Loucy (cell line): ENCODE data around the gene CALHM2.
A peak's percentile ranks its signal among the peaks of the same experiment; 100 is the strongest.

Source experiments
- H2AFZ ChIP-seq: fragments of 200-600 bp; sonication (generic); 2 replicates; pipeline ENCODE4 v1.6.0; 2016; ENCODE audit warnings: antibody characterized with exemption, mild to moderate bottlenecking, low read length, moderate library complexity
- H3F3A ChIP-seq: fragments of 200-600 bp; 2 replicates; pipeline ENCODE4 v1.6.0; 2016; ENCODE audit warnings: antibody characterized with exemption, low read depth, mild to moderate bottlenecking
- H3K27me3 ChIP-seq: fragments of 200-600 bp; sonication (generic); 2 replicates; pipeline ENCODE4 v1.6.1; 2014; ENCODE audit warnings: low read length, mild to moderate bottlenecking; ENCODE audit not compliant: insufficient read depth, poor library complexity, severe bottlenecking
- H3K36me3 ChIP-seq: fragments of 200-600 bp; sonication (generic); 2 replicates; pipeline ENCODE4 v1.6.1; 2016; ENCODE audit warnings: low read length; ENCODE audit not compliant: insufficient read depth
- H3K4me1 ChIP-seq: fragments of 200-600 bp; sonication (generic); 2 replicates; pipeline ENCODE4 v1.5.1; 2014; ENCODE audit warnings: low read length, mild to moderate bottlenecking; ENCODE audit not compliant: insufficient read depth, poor library complexity, severe bottlenecking
- H3K4me2 ChIP-seq: fragments of 200-600 bp; sonication (generic); 2 replicates; pipeline ENCODE4 v1.6.0; 2014; ENCODE audit warnings: antibody characterized with exemption, low read length, low read depth, mild to moderate bottlenecking; ENCODE audit not compliant: poor library complexity, severe bottlenecking
- H3K4me3 ChIP-seq: fragments of 200-600 bp; sonication (generic); 2 replicates; pipeline ENCODE4 v1.5.1; 2014; ENCODE audit warnings: low read length, mild to moderate bottlenecking, mixed read lengths; ENCODE audit not compliant: poor library complexity, severe bottlenecking
- H3K79me2 ChIP-seq: fragments of 200-600 bp; sonication (generic); 2 replicates; pipeline ENCODE4 v1.6.1; 2014; ENCODE audit warnings: low read length; ENCODE audit not compliant: insufficient read depth
- H3K9ac ChIP-seq: fragments of 200-600 bp; sonication (generic); 2 replicates; pipeline ENCODE4 v1.6.0; 2014; ENCODE audit warnings: mild to moderate bottlenecking, low read depth, low read length, moderate library complexity; ENCODE audit not compliant: poor library complexity, severe bottlenecking
- H3K9me2 ChIP-seq: fragments of 200-600 bp; sonication (generic); replicated peaks from 2 replicates; pipeline ENCODE4 v1.6.1; 2016; ENCODE audit warnings: low read depth, low read length, mixed read lengths
- H3K9me3 ChIP-seq: fragments of 200-600 bp; sonication (generic); 2 replicates; pipeline ENCODE4 v1.6.1; 2014; ENCODE audit warnings: mild to moderate bottlenecking, antibody characterized with exemption, low read length, low read depth; ENCODE audit not compliant: insufficient read depth
- H4K20me1 ChIP-seq: fragments of 200-600 bp; sonication (generic); 2 replicates; pipeline ENCODE4 v1.6.0; 2014; ENCODE audit warnings: antibody characterized with exemption, low read length, mild to moderate bottlenecking; ENCODE audit not compliant: insufficient read depth, poor library complexity, severe bottlenecking
- EZH2phosphoT487 ChIP-seq: fragments of 200-600 bp; IDR thresholded peaks from 2 replicates; pipeline ENCODE4 v1.6.1; 2018; ENCODE audit warnings: antibody characterized with exemption, mild to moderate bottlenecking, moderate library complexity, borderline replicate concordance
- TF ChIP-seq, protein P1 (sequence below): fragments of 200-600 bp; sonication (generic); conservative IDR thresholded peaks from 2 replicates; pipeline ENCODE4 v1.5.1; 2014; ENCODE audit warnings: mild to moderate bottlenecking, antibody characterized with exemption, low read length

The CALHM2 gene, protein sequence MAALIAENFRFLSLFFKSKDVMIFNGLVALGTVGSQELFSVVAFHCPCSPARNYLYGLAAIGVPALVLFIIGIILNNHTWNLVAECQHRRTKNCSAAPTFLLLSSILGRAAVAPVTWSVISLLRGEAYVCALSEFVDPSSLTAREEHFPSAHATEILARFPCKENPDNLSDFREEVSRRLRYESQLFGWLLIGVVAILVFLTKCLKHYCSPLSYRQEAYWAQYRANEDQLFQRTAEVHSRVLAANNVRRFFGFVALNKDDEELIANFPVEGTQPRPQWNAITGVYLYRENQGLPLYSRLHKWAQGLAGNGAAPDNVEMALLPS

DNA sequence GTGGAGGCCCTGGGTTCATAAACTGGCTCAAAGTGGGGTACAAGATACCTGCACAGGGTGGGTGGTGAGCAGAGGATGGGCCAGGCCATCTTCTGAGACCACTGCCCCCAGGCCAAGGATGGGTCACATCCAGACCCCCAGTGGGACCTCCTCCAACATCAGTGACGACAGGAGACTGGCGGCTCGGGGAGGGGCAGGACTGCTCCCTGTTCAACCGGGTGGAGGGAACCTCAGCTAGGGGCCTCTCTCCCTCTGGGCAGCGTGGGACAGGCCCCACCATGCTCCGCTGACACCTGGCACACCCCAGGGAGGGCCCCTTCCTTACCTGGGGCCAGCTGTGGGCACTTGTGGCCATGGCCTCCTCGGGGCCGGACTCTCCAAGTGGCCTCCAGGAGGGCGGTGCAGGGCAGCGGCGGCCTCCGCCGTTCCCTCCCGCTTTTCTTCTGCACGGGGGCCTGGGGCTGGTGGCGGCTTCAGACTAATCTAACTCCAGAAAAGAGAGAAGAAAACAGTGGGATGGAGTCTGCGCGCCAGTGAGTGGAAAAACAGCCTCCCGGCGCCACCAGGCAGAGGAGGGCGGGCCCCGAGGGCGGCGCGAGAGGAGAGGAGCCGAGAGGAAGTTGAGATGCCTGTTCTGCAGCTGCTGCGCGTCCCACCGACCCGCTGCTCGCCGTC, at the start of gene CALHM2:
Gene CALHM2, minus strand, starts transcription at position 540 of the 675 bp plus-strand sequence. CDS start 2,429 bp downstream, outside the sequence.
- Histone ChIP-seq H2AFZ (peak within 1 kb of the TSS; percentile 93), H3K4me2 (peak within 1 kb of the TSS; percentile 94)
- TF ChIP-seq EZH2phosphoT487, result no peak
- TF ChIP-seq, protein P1, sequence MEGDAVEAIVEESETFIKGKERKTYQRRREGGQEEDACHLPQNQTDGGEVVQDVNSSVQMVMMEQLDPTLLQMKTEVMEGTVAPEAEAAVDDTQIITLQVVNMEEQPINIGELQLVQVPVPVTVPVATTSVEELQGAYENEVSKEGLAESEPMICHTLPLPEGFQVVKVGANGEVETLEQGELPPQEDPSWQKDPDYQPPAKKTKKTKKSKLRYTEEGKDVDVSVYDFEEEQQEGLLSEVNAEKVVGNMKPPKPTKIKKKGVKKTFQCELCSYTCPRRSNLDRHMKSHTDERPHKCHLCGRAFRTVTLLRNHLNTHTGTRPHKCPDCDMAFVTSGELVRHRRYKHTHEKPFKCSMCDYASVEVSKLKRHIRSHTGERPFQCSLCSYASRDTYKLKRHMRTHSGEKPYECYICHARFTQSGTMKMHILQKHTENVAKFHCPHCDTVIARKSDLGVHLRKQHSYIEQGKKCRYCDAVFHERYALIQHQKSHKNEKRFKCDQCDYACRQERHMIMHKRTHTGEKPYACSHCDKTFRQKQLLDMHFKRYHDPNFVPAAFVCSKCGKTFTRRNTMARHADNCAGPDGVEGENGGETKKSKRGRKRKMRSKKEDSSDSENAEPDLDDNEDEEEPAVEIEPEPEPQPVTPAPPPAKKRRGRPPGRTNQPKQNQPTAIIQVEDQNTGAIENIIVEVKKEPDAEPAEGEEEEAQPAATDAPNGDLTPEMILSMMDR, result no peak

DNA sequence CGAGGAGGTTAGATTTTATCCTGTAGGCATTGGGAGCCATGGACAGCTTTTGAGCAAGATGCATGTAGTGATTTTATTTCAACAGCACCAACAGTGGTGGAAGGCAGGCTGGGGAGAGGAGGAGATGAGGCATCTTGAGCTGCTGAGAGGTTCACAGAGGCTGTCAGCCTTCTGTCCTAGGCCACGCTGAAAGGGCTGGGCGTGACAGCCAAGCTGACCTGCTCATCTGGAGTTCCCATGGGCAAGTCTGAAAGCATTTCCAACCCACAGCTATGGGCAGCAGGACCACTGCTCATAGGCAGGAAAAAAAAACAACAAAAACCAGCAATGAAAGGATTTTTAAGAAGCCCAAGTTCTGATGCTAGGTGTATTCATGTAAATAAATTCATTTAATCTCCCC, 49.0 kb upstream of the CALHM2 start:
- no peak overlapping the region for H3K4me3 ChIP-seq
- H3K36me3 ChIP-seq, result no peaks in the 10 kb centered on the region
- no peak overlapping the region for H3K4me2 ChIP-seq
- no peaks in the 10 kb centered on the region for H4K20me1 ChIP-seq
- no peaks in the 10 kb centered on the region for H3K79me2 ChIP-seq
- no peaks in the 10 kb centered on the region for H3K9me2 ChIP-seq
- no peaks in the 10 kb centered on the region for H3F3A ChIP-seq
- H3K9me3 ChIP-seq, result no peaks in the 10 kb centered on the region
- H3K9ac ChIP-seq, result no peak overlapping the region
- no peaks in the 10 kb centered on the region for H3K27me3 ChIP-seq
- TF ChIP-seq EZH2phosphoT487, result no peak
- TF ChIP-seq, protein P1, result no peak
- peaks cover 7% of the 10 kb centered on the region for H3K4me1 ChIP-seq
- no peak overlapping the region for H2AFZ ChIP-seq

More for the DNA sequence above, at the start of gene CALHM2:
- Histone ChIP-seq H3K9me2 (no peaks in the 10 kb centered on the region), H3K9ac (peak within 1 kb of the TSS; percentile 88), H3K4me3 (peak within 1 kb of the TSS; percentile 92), H3K9me3 (no peaks in the 10 kb centered on the region), H3K4me1 (peaks cover 37% of the 10 kb centered on the region), H3K36me3 (peaks cover 14% of the 10 kb centered on the region; the same call in 1 of the 2 replicates), H4K20me1 (peaks cover 16% of the 10 kb centered on the region), H3F3A (no peaks in the 10 kb centered on the region), H3K27me3 (no peaks in the 10 kb centered on the region), H3K79me2 (peaks cover 59% of the 10 kb centered on the region)

DNA sequence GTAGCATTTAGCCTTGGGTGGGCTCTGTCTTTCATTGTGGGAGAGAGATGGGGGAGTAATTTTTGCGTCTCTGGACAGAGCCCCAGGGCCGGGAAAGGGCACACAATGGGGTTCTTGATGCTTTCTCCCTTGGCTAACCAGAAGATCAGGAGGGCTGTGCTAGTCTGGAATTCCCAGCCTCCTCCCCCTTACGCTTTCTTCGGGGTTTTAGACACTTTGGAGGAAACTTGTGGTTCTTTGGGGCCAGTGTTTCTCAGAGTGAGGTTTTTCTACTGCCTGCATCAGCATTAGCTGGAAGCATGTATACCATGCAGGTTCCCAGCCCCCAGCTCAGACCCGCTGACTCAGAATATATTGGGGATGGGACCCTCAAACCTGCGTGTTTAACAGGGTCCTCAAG, 48.3 kb upstream of the CALHM2 start:
- H3K4me2 ChIP-seq, result no peak overlapping the region
- H3F3A ChIP-seq, result no peaks in the 10 kb centered on the region
- no peak for TF ChIP-seq EZH2phosphoT487
- TF ChIP-seq, protein P1, result no peak
- H3K9me3 ChIP-seq, result no peaks in the 10 kb centered on the region
- no peaks in the 10 kb centered on the region for H3K36me3 ChIP-seq
- no peak overlapping the region for H3K4me3 ChIP-seq
- no peak overlapping the region for H2AFZ ChIP-seq
- H4K20me1 ChIP-seq, result no peaks in the 10 kb centered on the region
- no peaks in the 10 kb centered on the region for H3K9me2 ChIP-seq
- peaks cover 7% of the 10 kb centered on the region for H3K4me1 ChIP-seq
- no peaks in the 10 kb centered on the region for H3K27me3 ChIP-seq
- no peak overlapping the region for H3K9ac ChIP-seq
- no peaks in the 10 kb centered on the region for H3K79me2 ChIP-seq
